GM19238 (cell line): Measurements from ENCODE around the gene ZNF429.
"Not testable (repeated sequence)": the region's sequence is repeated elsewhere in the genome, so short reads cannot be mapped to it uniquely, and the experiment has no call there.

Source experiments
- DNase-seq: peaks from one replicate; pipeline ENCODE4 v3.0.0; 2011; ENCODE audit warnings: low spot score; ENCODE audit not compliant: insufficient read length

Gene ZNF429

DNA sequence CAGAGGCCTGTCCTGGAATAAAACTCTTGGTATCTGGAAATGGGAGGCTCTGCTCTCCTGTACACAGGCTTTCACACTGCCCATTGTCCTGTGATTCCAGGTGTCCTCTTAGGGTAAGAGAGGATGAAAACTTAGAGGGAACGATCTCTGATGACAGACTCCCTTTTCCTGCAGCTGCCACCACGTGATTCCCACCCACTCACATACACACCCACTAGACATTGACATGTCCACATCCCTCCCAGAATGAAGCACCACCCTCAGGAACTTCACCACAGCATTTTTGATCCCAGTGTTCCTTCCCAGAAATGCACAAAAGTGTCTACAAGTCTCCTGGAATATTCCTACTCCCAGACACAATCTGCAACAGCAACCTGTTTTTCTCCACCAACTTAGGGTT lies 8.2 kb downstream of the ZNF429 start:
- no peak for DNase-seq

DNA sequence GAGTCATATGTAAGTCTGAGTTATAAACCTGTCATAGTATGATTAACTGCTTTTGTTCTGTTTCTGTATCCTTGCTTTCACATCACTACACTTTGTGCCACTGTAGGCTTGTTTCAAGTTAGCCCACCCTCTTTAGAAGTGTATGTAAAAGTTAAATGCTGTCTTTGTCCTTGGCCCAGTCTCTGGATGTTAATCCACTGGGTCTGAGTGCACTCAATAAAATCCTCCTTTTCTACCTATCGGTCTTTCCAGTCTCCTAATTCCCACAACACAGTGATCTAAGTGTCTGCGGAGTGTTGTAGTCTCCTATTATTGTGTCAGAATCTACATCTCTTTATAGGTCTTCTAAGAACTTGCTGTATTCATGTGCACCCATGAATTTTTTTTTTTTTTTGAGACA lies 14.1 kb downstream of the ZNF429 start:
- no peak for DNase-seq

DNA sequence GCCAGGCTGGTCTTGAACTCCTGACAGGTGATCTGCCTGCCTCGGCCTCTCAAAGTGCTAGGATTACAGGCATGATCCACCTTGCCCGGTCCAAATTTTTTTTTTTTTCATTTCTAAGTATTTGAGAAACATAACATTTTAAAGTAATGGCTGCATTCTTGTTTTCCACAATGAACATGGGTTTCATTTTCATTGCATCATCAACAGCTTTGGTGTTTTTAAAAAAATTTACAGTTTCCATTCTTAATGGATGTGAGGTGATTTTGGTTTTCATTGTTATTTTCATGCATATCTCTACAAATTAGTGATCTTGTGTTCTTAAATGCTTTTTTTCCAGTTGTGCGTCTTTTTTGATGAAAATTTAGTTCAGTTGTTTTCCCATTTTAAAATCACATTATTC lies 27.5 kb downstream of the ZNF429 start:
- no peak for DNase-seq

DNA sequence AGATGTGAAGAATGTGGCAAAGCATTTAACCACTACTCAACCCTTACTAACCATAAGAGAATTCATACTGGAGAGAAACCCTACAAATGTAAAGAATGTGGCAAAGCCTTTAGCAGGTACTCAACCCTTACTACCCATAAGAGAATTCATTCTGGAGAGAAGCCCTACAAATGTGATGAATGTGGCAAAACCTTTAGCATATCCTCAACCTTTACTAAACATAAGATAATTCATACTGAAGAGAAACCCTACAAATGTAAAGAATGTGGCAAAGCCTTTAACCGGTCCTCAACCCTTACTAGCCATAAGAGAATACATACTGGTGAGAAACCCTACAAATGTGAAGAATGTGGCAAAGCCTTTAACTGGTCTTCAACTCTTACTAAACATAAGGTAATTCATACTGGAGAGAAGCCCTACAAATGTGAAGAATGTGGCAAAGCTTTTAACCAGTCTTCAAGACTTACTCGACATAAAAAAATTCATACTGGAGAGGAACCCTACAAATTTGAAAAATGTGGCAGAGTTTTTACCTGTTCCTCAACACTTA lies 31.4 kb downstream of the ZNF429 start:
- not testable (repeated sequence) for DNase-seq

DNA sequence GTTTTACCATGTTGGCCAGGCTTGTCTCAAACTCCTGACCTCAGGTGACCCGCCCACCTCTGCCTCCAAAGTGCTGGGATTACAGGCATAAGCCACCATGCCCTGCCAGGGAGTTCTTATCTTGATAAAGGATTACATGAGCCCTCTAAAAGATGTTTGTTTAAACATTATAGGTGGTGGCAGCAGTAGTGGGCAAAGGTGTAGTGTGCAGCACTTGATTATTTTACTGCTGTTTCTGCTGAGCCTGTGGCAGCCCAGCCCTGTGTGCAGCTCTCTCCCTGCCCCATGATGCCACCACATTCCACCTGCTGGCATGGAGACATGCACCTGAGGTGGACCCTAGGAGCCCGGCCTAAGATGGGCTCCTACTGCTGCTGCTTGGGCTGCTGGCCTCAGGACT lies 54.0 kb downstream of the ZNF429 start:
- DNase-seq: no peak

DNA sequence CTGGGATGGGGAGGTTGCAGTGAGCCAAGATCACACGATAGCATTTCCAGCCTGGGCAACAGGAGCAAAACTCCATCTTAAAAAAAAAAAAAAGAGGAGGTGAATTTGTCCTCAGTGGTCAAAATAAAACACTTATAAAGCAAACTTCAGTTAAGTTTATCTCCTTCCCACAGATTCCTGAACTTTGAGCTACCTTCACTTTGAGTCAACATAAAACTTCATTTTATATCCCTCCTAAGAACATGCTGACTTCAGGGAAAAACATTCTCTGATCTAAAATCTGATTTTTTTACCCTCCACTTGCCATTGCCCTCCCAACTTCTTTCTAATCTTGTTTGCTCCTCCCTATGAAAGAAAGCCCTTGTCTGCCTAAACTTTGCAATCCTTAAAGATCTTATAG lies 59.0 kb downstream of the ZNF429 start:
- DNase-seq: no peak

DNA sequence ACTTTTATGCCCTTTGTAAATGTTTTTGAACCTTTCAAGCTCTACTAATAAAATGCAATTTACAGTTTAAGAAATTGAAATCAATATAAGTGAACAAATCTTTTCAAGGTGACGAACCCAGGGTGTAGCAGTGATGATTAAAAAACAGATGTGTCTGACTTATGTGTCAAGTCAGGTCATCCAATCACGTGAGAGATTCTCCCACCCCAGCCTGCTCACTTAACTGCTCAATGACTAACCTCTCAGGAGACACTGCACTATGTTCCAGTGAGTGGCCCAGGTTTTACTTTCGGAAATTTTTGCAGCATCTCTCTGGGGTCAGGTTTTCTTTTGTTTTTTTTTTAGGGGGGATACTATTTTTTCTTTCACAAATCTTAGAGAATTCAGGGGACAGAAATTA lies 60.7 kb downstream of the ZNF429 start:
- no peak for DNase-seq

DNA sequence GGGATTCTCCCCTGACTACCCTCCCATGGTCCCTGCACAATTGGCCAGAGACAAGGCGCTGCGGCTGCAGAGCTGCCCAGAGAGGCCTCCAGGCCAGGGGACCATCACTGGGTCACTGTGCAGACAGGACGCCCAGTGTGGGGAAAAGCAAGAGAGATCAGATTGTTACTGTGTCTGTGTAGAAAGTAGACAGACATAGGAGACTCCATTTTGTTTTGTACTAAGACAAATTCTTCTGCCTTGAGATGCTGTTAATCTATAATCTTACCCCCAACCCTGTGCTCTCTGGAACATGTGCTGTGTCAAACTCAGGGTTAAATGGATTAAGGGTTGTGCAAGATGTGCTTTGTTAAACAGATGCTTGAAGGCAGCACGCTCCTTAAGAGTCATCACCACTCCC lies 62.4 kb downstream of the ZNF429 start:
- not testable (repeated sequence) for DNase-seq

DNA sequence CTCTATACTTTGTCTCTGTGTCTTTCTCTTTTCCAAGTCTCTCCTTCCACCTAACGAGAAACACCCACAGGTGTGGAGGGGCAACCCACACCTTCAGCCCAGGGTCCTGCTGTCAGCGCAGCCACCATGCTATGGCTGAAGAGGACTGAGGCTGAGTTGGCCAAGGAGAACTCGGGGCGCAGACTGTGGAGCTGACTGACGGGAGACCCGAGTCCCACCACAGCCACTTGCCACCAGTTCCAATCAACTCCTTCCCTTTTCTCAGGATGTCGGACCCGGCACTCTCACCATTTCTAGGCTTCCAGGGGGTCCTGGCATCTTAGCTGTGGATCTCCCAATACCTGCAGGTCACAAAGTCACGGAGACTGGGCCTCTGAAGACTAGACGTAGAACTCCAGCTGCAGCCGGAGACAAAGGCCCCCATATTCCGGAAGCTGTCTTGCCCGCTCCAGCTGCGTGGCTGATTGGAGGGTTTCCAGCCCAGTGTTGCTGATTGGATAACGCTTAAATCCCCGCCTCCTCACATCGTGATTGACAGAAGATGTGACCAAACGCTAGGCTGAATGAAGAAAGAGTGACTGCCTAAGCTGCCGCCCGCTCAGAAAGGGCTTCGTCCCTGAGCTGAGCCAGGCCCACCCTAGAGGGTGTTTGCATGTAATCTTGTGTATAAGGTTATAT lies 63.6 kb downstream of the ZNF429 start:
- DNase-seq: peak; percentile 32

DNA sequence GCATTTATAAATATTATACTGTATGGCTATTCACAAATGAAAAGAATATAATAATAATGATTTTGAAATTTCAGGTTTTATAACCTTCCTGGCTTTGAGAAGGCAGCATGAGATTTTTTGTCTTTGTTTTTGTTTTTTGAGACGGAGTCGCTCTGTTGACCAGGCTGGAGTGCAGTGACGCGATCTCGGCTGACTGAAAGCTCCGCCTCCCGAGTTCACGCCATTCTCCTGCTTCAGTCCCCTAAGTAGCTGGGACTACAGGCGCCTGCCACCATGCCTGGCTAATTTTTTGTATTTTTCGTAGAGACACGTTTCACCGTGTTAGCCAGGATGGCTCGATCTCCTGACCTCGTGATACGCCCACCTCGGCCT lies 64.1 kb downstream of the ZNF429 start:
- DNase-seq: no peak

DNA sequence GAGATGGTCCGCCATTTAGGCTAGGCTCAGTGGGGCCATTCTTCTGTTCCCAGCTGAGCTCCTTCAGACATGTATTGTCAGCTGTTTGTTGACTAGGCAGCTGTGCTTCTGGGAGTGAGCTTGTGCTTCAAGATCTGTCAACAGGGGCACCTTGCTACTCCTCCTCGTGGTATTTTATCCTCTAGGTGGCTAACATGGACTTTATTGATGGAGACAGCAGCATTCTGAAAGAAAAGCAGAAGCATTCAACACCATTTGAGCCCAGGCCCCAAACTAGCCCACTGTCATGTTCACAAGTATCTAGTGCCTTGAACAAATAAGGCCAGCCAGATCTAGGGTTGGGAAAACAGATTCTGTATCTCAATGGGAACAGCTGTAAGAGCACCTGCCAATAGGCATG lies 65.9 kb downstream of the ZNF429 start:
- no peak for DNase-seq

DNA sequence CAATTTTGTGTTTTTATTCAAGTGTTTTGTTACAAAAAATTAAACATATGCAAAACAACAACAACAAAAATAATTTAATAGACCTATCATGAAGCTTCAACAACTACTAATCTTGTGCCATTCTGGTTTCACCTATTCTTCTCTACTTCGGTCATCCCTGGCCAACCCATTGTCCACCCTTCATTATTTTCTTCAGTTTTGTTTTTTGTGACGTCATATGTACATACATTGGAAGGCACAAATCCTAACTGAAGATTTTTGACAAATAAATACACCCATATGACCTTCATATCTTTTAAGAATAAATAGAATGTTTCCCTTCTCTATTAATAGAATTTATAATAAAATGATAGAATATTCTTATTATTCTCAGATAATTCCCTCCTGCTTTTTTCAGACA lies 69.2 kb downstream of the ZNF429 start:
- no peak for DNase-seq

DNA sequence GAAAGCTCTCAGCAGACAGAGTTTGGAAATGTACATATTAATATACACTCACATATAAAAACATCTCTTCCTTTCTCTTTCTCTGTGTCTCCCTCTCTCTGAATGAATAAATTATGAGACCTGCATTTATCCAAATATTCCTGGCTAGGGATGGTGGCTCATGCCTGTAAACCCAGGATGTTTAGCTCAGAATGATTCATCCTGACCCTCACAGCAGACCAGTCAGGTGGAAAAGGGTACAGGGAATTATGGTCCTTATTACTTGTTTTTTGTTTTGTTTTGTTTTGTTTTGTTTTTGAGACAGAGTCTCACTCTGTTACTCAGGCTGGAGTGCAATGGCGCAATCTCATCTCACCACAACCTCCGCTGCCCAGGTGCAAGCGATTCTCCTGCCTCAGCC lies 71.1 kb downstream of the ZNF429 start:
- no peak for DNase-seq

DNA sequence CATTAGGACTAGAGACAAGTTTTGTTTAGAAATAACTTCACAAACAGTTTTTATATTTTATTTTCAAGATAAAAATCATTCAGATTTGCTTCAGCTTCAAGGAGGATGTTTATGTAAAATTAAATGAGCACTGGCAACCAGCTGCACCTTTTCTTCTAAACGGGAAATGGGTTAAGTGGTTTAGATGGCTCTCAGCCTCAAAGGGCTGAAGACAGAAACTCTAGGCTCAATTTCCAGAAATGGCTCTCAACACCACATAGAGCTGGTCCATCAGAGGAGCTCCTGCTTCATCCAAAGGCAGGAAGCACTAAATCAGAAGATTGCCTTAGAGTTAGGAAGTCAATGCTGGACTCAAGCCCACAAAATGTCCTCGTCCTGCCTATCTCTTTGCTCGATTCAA lies 74.7 kb downstream of the ZNF429 start:
- no peak for DNase-seq

DNA sequence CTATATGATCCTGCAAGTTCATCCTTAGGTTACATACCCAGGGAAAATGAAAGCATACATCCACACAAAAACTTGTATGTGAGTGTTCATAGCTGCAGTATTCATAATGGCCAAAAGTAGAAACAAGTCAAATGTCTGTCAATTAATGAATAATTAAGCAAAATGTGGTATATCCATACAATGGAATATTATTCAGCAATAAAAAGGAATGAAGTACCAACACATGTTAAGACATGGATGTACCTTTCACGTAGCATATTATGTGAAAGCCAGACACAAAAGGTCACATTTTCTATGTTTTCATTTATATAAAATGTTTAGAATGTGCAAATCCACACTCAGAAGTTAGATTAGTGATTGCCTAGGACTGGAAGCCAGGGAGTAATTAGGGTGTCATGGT lies 75.4 kb downstream of the ZNF429 start:
- DNase-seq: no peak

DNA sequence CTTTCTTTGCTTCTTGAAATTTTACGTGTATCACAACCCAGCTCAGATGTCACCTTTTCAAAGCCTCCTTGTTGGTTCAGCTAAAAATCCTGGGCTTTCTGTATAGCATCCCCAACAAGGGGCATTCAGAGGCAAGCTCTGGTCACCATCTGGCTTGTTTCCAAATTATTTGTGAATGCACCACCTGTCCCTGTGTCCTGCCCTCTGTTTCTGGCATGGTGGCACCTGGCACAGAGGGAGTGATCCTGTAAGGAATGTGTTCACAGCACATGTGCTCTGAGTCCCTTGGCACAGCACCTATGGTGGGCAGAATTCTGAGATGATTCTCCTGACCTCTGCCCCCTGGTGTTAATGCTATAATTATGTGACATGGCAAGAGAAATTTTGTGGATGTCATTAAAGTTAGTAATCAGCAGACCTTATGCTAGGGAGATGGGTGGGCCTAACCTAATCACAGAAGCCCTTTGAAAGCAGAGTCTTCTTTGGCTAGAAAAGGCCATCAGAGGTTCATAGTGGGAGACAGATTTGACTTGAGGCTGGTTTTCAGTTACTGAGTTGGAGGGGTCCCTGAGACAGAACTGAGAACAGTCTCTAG lies 76.3 kb downstream of the ZNF429 start:
- DNase-seq: no peak

DNA sequence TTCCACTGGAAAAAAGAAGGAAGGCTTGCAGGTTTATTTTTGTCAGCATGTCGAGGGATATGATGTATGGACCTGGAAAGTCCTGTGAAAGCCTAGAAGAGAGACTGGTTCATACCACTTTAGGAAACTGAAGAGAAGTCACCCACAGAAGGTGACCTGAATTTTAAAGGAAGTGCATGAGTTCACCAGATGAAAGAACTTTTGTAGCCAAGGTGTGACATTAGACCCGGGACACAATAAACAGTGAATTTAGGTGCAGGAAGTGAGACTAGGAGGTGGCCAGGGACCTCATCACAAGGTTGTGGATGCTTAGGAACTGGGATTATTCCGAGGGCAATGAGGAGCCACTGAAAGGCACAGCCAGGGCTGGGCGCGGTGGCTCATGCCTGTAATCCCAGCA lies 79.1 kb downstream of the ZNF429 start:
- DNase-seq: no peak

DNA sequence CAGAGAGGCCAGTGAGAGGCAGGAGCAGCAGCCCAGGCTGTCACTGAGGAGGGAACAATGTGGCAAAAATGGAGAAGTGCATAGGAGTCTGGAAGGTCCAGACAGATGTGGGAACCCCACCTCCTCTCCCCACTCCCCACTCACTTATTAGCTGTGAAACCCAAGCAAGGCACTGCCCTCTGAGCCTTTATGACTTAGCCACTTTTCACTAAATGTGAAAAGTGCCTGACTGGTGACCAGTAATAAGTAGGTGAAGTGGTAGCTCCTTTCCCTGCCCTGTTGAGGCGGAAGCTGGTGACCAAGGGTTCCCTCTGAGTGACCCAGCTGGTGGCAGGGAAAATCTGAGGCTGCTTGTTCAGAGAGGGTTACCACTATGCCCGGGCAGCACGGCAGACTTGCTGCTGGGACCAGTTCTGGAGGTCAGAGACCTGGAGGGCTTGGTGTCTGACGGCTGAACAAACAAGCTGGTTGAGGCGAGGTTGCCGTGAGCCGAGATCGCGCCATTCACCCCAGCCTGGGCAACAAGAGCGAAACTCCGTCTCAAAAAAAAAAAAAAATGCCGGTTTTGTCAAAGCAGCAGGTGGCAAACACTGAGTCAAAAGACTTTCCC lies 80.0 kb downstream of the ZNF429 start:
- DNase-seq: no peak

DNA sequence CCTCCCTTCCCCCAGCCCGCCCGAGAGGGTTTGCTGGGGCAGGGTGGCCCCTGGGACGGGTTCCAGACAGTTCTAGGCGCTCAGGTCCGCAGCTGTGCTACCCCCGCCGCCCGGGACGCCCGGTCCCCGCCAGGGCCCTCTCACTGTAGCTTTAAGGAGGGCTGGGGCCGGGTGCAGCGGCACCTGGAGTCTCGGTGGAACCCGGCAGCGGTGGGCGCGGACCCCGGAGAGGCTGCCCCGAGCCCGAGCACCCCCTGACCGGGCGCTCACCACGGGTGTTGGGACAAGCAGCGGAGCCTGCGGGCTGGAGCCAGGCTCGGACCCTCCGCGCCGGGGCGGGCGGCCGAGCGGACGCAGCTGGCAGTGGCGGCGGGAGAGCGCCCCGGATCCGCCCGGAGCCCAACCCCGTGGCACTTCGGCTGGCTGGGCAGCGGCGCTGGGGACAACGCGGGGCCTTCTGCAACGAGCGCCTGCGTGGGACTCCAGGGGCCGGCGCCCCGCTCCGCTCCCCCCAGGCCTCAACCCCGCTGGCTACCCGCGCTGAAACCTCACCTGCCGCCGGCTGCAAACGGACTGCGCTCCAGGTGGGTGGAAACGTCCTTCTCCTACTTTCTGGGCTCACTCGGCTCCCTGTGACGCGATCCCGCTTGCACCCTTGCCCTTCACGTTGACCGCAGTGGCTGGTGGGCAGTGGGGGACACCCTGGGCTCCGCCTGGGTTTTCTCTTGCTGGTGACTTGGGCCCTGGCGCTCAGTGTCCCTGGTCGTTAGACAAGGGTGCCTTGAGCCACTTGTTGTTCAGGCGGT lies 81.1 kb downstream of the ZNF429 start:
- DNase-seq: no peak

DNA sequence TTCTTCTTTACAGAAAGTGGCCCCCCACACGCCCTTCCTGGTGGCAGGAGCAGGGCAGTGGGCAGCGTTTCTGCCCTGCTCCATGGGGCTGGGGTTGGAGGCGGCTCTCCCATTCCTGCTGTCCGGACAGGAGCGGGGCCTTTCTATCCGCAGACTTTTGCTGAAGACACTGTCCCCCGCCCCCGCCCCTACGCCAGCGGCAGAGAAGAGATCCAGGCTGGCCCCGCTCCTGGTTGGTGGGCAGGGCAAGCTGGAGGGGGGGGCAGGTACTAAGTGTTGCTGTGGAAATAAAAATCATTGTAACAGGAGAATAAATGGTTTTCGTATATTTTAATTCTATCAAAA lies 81.7 kb downstream of the ZNF429 start:
- DNase-seq: no peak

DNA sequence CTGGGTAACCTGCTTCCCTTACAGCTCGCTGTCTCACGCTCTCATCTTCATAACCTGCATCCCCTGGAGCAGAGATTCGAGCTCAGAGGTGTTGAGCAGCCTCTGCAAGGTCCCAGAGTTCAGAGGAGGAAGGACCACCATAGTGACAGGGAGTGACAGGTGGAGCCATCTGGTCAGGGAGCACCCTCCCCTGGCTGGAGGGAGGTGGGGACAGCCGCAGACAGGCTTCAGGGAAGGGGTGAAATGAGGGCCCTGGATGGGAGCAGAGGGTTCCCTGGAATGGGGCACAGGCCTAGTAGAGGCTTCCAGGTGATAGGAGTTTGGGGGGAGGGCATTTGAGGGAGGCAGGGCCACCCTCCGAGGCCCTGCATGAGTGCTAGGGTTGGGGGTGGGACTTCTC lies 82.1 kb downstream of the ZNF429 start:
- no peak for DNase-seq

DNA sequence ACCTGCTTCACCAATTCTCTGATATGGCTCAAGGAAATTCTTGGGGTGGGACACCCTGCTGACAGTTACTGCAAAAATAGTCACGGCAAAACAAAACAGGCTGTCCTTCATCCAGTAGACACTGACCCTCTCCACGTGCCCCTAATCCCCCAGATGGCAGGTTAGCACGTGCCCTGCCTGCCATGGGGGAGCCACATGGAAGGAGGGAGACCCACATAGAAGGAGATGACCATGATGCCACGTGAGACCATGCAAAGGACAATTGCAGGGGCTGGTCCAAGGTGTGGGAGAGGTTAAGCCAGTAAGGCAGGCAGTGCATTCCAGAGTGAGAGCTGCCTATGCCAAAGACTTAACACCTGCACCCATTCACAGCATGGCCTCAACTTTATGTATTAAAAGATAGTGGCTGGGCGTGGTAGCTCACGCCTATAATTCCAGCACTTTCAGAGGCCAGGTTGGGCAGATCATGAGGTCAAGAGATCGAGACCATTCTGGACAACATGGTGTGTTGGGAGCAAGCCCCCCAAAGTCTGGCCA lies 82.7 kb downstream of the ZNF429 start:
- no peak for DNase-seq
